SK-N-SH (cell line): ENCODE data around the gene ZBTB16. TPM values are rescaled to one million over a fixed set of nuclear protein-coding genes. Genes with fewer than 3 reads are reported as not detected.

Experiments used
- CTCF ChIA-PET: fragments of 300-600, 350-600 bp; formaldehyde crosslinking; extraction: SDS; loops from one replicate; lab custom pipeline; 2021; lab: Yijun Ruan, JAX
- POLR2A ChIA-PET: fragments of 350-600 bp; sonication (Branson Sonifier 250); formaldehyde crosslinking; extraction: SDS; loops from one replicate; lab custom pipeline; 2020; ENCODE audit warnings: antibody characterized with exemption, inconsistent platforms; lab: Yijun Ruan, JAX
- DNase-seq: peaks from one replicate; pipeline ENCODE4 v3.0.0; 2012
- H2AFZ ChIP-seq: fragments of 200-600 bp; sonication (generic); 2 replicates; pipeline ENCODE4 v1.8.1; 2016; ENCODE audit warnings: antibody characterized with exemption, mild to moderate bottlenecking, low read depth
- H3F3A ChIP-seq: fragments of 200-600 bp; sonication (generic); replicated peaks from 2 replicates; pipeline ENCODE3; 2016; ENCODE audit warnings: antibody characterized with exemption, mild to moderate bottlenecking; ENCODE audit not compliant: insufficient read depth
- H3K27ac ChIP-seq, 2 experiments: fragments of 200-500 bp in 1 of 2; fragments of 200-600 bp in 1 of 2; sonication (Bioruptor generic) in 1 of 2; sonication (generic), shearing (Covaris generic) in 1 of 2; 2 replicates each; pipeline versions ENCODE4 v1.5.1 to v1.6.1; 2014 to 2016; ENCODE audit warnings: low read depth in 2 of 2, inconsistent platforms in 1 of 2, low read length in 1 of 2, mild to moderate bottlenecking in 1 of 2, mixed read lengths in 1 of 2
- H3K27me3 ChIP-seq: fragments of 200-600 bp; sonication (generic), shearing (Covaris generic); 2 replicates; pipeline ENCODE4 v1.6.1; 2016; ENCODE audit warnings: mixed run types; ENCODE audit not compliant: insufficient read depth
- H3K36me3 ChIP-seq, 2 experiments: fragments of 200-500 bp in 1 of 2; fragments of 200-600 bp in 1 of 2; sonication (Bioruptor generic) in 1 of 2; sonication (generic) in 1 of 2; replicated peaks in 1 of 2; 2 replicates each; pipeline versions ENCODE3 to v1.5.1; 2014 to 2016; ENCODE audit warnings: low read length in 1 of 2, mild to moderate bottlenecking in 1 of 2; ENCODE audit not compliant: insufficient read depth in 2 of 2, control insufficient read depth in 1 of 2
- H3K4me1 ChIP-seq, 2 experiments: fragments of 200-500 bp in 1 of 2; fragments of 200-600 bp in 1 of 2; sonication (Bioruptor generic) in 1 of 2; sonication (generic), shearing (Covaris generic) in 1 of 2; 2 replicates each; pipeline versions ENCODE4 v1.5.1 to v1.6.1; 2014 to 2016; ENCODE audit warnings: low read depth in 1 of 2, low read length in 1 of 2, mixed run types in 1 of 2; ENCODE audit not compliant: insufficient read depth in 2 of 2, control insufficient read depth in 1 of 2
- H3K4me2 ChIP-seq: fragments of 200-600 bp; sonication (generic), shearing (Covaris generic); 2 replicates; pipeline ENCODE4 v1.6.1; 2017; ENCODE audit warnings: mixed run types
- H3K4me3 ChIP-seq, 2 experiments: fragments of 200-500 bp in 1 of 2; fragments of 200-600 bp in 1 of 2; sonication (Bioruptor generic) in 1 of 2; sonication (generic), shearing (Covaris generic) in 1 of 2; 2 replicates each; pipeline versions ENCODE4 v1.5.1 to v1.8.1; 2014 to 2016; ENCODE audit warnings: low read depth in 2 of 2, inconsistent platforms in 1 of 2, low read length in 1 of 2, mild to moderate bottlenecking in 1 of 2, mixed read lengths in 1 of 2, moderate library complexity in 1 of 2
- H3K79me2 ChIP-seq: fragments of 200-600 bp; sonication (generic); 2 replicates; pipeline ENCODE4 v1.8.1; 2017; ENCODE audit warnings: mild to moderate bottlenecking; ENCODE audit not compliant: insufficient read depth
- H3K9ac ChIP-seq: fragments of 200-600 bp; sonication (generic); 2 replicates; pipeline ENCODE4 v1.6.1; 2017; ENCODE audit warnings: mixed run types
- H3K9me2 ChIP-seq: fragments of 200-600 bp; sonication (generic); 2 replicates; pipeline ENCODE4 v1.6.1; 2017; ENCODE audit warnings: mixed run types
- H3K9me3 ChIP-seq: fragments of 200-600 bp; sonication (generic); 2 replicates; pipeline ENCODE4 v1.6.1; 2017; ENCODE audit warnings: mixed run types, mild to moderate bottlenecking, moderate library complexity
- H4K20me1 ChIP-seq: fragments of 200-600 bp; sonication (generic); 2 replicates; pipeline ENCODE4 v1.6.1; 2017; ENCODE audit warnings: mild to moderate bottlenecking, mixed run types; ENCODE audit not compliant: insufficient read depth
- CTCF ChIP-seq: fragments of 200-600 bp; sonication (generic); IDR thresholded peaks from 2 replicates; pipeline ENCODE4 v1.6.1; 2017; ENCODE audit warnings: antibody characterized with exemption, mild to moderate bottlenecking, moderate library complexity
- EP300 ChIP-seq, 2 experiments: IDR thresholded peaks; 2 replicates each; pipeline versions ENCODE4 v1.4.0 to v1.6.1; 2012; ENCODE audit warnings: borderline replicate concordance in 1 of 2, low read depth in 1 of 2, low read length in 1 of 2
- FOXJ3 ChIP-seq: sonication (generic); formaldehyde crosslinking; IDR thresholded peaks from 2 replicates; pipeline ENCODE4 v1.5.1; 2020; ENCODE audit warnings: mild to moderate bottlenecking, missing genetic modification reagents
- GABPA ChIP-seq: IDR thresholded peaks from 2 replicates; pipeline ENCODE4 v1.4.0; 2012; ENCODE audit warnings: low read depth, mild to moderate bottlenecking
- IRF3 ChIP-seq: fragments of 150-350 bp; IDR thresholded peaks from 2 replicates; pipeline ENCODE4 v1.6.1; 2016; ENCODE audit warnings: mild to moderate bottlenecking, low read depth, low read length
- JUND ChIP-seq: IDR thresholded peaks from 2 replicates; pipeline ENCODE4 v1.4.0; 2012
- MXI1 ChIP-seq: IDR thresholded peaks from 2 replicates; pipeline ENCODE4 v1.6.1; 2012; ENCODE audit warnings: mild to moderate bottlenecking, low read depth, low read length, improper control_type of control experiment
- NFIC ChIP-seq: IDR thresholded peaks from 2 replicates; pipeline ENCODE4 v1.4.0; 2012; ENCODE audit warnings: borderline replicate concordance
- NRF1 ChIP-seq: IDR thresholded peaks from 2 replicates; pipeline ENCODE4 v1.6.1; 2012; ENCODE audit warnings: low read depth, mild to moderate bottlenecking, low read length
- PBX3 ChIP-seq: IDR thresholded peaks from 2 replicates; pipeline ENCODE4; 2012
- POLR2AphosphoS5 ChIP-seq: IDR thresholded peaks from 2 replicates; pipeline ENCODE4 v1.6.1; 2012; ENCODE audit warnings: low read depth, low read length
- RAD21 ChIP-seq: IDR thresholded peaks from 2 replicates; pipeline ENCODE4 v1.6.1; 2012; ENCODE audit warnings: mild to moderate bottlenecking, low read length
- SIN3A ChIP-seq: IDR thresholded peaks from 2 replicates; pipeline ENCODE4 v1.6.1; 2012; ENCODE audit warnings: low read depth, mild to moderate bottlenecking, low read length, moderate library complexity, borderline replicate concordance
- SMC3 ChIP-seq: IDR thresholded peaks from 2 replicates; pipeline ENCODE4 v1.6.1; 2012; ENCODE audit warnings: low read depth, low read length, improper control_type of control experiment
- TAF1 ChIP-seq: IDR thresholded peaks from 2 replicates; pipeline ENCODE4 v1.6.1; 2012; ENCODE audit warnings: low read depth, mild to moderate bottlenecking, low read length, moderate library complexity, borderline replicate concordance
- TCF12 ChIP-seq: IDR thresholded peaks from 2 replicates; pipeline ENCODE4 v1.4.0; 2012
- WGBS: methylation state at CpG from one replicate; pipeline ENCODE4 v1.1.6; 2017; ENCODE audit warnings: low lambda C conversion rate; 5-methylcytosine and 5-hydroxymethylcytosine counted together
- polyA plus RNA-seq, 3 experiments: library from polyadenylated mRNA; depleted of rRNA; stranded (reverse); fragments of >200 nt; gene quantifications; 2 replicates each; pipeline ENCODE4 v1.2.3, GENCODE V29; 2012

Gene ZBTB16
- polyA plus RNA-seq, 1 of the 3 experiments (the other 2 are of a cell fraction): not detected

- no peak overlapping the region for H3K27ac ChIP-seq
- H4K20me1 ChIP-seq: no peaks in the 10 kb centered on the region
- no peaks in the 10 kb centered on the region for H3F3A ChIP-seq
- no peaks in the 10 kb centered on the region for H3K9me2 ChIP-seq
- ChIA-PET POLR2A (no interaction called here), CTCF (no interaction called here)
- H3K79me2 ChIP-seq: no peaks in the 10 kb centered on the region
- no peak overlapping the region for H3K4me2 ChIP-seq
- no peaks in the 10 kb centered on the region for H3K4me1 ChIP-seq
- H3K9ac ChIP-seq: no peak overlapping the region
- H2AFZ ChIP-seq: no peak overlapping the region
- H3K4me3 ChIP-seq: no peak overlapping the region
- WGBS: 59% methylated on average over 9 of the region's 9 CpGs
- DNase-seq: no peak
- no peaks in the 10 kb centered on the region for H3K36me3 ChIP-seq
- TF ChIP-seq EP300 (IDR thresholded peaks at IDR 0.05; ENCODE audit: borderline replicate concordance in 1 of 2, low read depth in 1 of 2, low read length in 1 of 2) (no peak), IRF3 (no peak)
- no peaks in the 10 kb centered on the region for H3K9me3 ChIP-seq
- H3K27me3 ChIP-seq: peaks cover 18% of the 10 kb centered on the region; the same call in 1 of the 2 replicates
These were observed 69.6 kb downstream of the ZBTB16 start for GRCh38 chr11:114129142-114129541.

- no peaks in the 10 kb centered on the region for H3K4me1 ChIP-seq
- no peaks in the 10 kb centered on the region for H4K20me1 ChIP-seq
- H3K4me2 ChIP-seq: no peak overlapping the region
- DNase-seq: no peak
- H3K4me3 ChIP-seq: no peak overlapping the region
- H3K9me3 ChIP-seq: no peaks in the 10 kb centered on the region
- H3K27me3 ChIP-seq: peaks cover 18% of the 10 kb centered on the region; the same call in 1 of the 2 replicates
- H3K27ac ChIP-seq: no peak overlapping the region
- no peak overlapping the region for H3K9ac ChIP-seq
- TF ChIP-seq JUND (no peak), POLR2AphosphoS5 (no peak), TAF1 (no peak), NFIC (no peak), GABPA (no peak), TCF12 (no peak), PBX3 (no peak), FOXJ3 (CRISPR knock-in tag) (no peak), RAD21 (no peak), SIN3A (no peak), MXI1 (no peak), SMC3 (no peak), NRF1 (no peak), CTCF (no peak)
- CTCF ChIA-PET: interaction anchor here (0.8 kb wide), 1 partner anchor 53 kb away, joined by 3 read pairs; no protein-coding TSS in a partner anchor
- no peaks in the 10 kb centered on the region for H3K9me2 ChIP-seq
- 80% methylated on average over 8 of the region's 8 CpGs for WGBS
- no peaks in the 10 kb centered on the region for H3F3A ChIP-seq
- no peak overlapping the region for H2AFZ ChIP-seq
- no peaks in the 10 kb centered on the region for H3K79me2 ChIP-seq
- no peaks in the 10 kb centered on the region for H3K36me3 ChIP-seq
- POLR2A ChIA-PET: no interaction called here
These were observed 70.2 kb downstream of the ZBTB16 start for GRCh38 chr11:114129699-114130098.
